Measurements from ENCODE around the gene APOL5.

- TF ChIP-seq POLR2A (IDR thresholded peaks at IDR 0.05) (no peak), CTCF (IDR thresholded peaks at IDR 0.05) (no peak), POLR2AphosphoS5 (IDR thresholded peaks at IDR 0.05) (no peak)
These were observed 29.5 kb downstream of the APOL5 start for GRCh38 chr22:35746946-35747703.
